Gastroesophageal sphincter (tissue), 4 donors: Measurements from ENCODE around the gene CHTF18. TPM values are rescaled to one million over a fixed set of nuclear protein-coding genes. Genes with fewer than 3 reads are reported as not detected.

Source experiments
- ATAC-seq: fragments of 150-250 bp; one replicate; pipeline ENCODE4 v1.9.1; 2016; ENCODE audit warnings: mild to moderate bottlenecking, moderate library complexity
- H3K27ac ChIP-seq, 4 donors: fragments of 200-600 bp; sonication (generic) in 3 of 4; 1 replicate in 3 of 4; 2 replicates in 1 of 4; pipeline ENCODE4 v1.5.1; 2016 to 2019
- H3K27me3 ChIP-seq: fragments of 200-600 bp; sonication (generic); one replicate; pipeline ENCODE4 v1.5.1; 2019
- H3K36me3 ChIP-seq, 2 donors: fragments of 200-600 bp; sonication (generic); one replicate each; pipeline ENCODE4 v1.5.1; 2019; ENCODE audit warnings: control low read depth in 1 of 2
- H3K4me1 ChIP-seq, 3 donors: fragments of 200-600 bp; sonication (generic); 1 replicate in 2 of 3; 2 replicates in 1 of 3; pipeline ENCODE4 v1.5.1; 2016 to 2019; ENCODE audit warnings: control low read depth in 2 of 3
- H3K4me3 ChIP-seq, 2 donors: fragments of 200-600 bp; sonication (generic); one replicate each; pipeline ENCODE4 v1.5.1; 2019; ENCODE audit warnings: mild to moderate bottlenecking in 1 of 2, moderate library complexity in 1 of 2
- H3K9me3 ChIP-seq, 3 donors: fragments of 200-600 bp; sonication (generic); one replicate each; pipeline ENCODE4 v1.5.1; 2017 to 2019; ENCODE audit warnings: control low read depth in 2 of 3
- CTCF ChIP-seq, 4 experiments: fragments of 200-600 bp in 2 of 4; fragments of 450-650 bp in 2 of 4; sonication (generic) in 1 of 4; IDR thresholded peaks; one replicate each; pipeline ENCODE4 v1.5.1; 2017 to 2019; ENCODE audit warnings: antibody characterized with exemption in 4 of 4, mild to moderate bottlenecking in 2 of 4, moderate library complexity in 2 of 4
- EP300 ChIP-seq: sonication (generic); formaldehyde crosslinking; IDR thresholded peaks from one replicate; pipeline ENCODE4 v1.6.1; 2017; ENCODE audit warnings: antibody characterized with exemption, mild to moderate bottlenecking
- POLR2A ChIP-seq, 2 donors: fragments of 450-650 bp; IDR thresholded peaks; one replicate each; pipeline ENCODE4 v1.6.1; 2017; ENCODE audit warnings: antibody characterized with exemption in 2 of 2, mild to moderate bottlenecking in 2 of 2, moderate library complexity in 1 of 2
- POLR2AphosphoS5 ChIP-seq: sonication (generic); formaldehyde crosslinking; IDR thresholded peaks from one replicate; pipeline ENCODE4 v1.6.1; 2017; ENCODE audit warnings: antibody characterized with exemption
- WGBS, 2 donors: methylation state at CpG; one replicate each; pipeline ENCODE4 v1.1.5; 2018; ENCODE audit warnings: low coverage in 1 of 2; 5-methylcytosine and 5-hydroxymethylcytosine counted together
- total RNA-seq, 4 donors: library from RNA; depleted of rRNA; stranded (reverse); fragments of >200 nt; gene quantifications; one replicate each; pipeline ENCODE4 v1.1.0, GENCODE V29; 2016

The CHTF18 gene
- total RNA-seq, 4 donors from 2014 or later = 4.6 to 10.9 (median 8.3) TPM

- Histone ChIP-seq H3K9me3 (peaks cover 0 to 10% (median 0%) of the 10 kb centered on the region in 3 donors), H3K4me1 (peaks cover 0 to 15% (median 12%) of the 10 kb centered on the region in 3 donors), H3K27me3 (peaks cover 98% of the 10 kb centered on the region), H3K4me3 (no peak overlapping the region), H3K27ac (no peak overlapping the region), H3K36me3 (no peaks in the 10 kb centered on the region)
- no peak for ATAC-seq
- WGBS, 2 donors = 67% methylated on average over 7 of the region's 9 CpGs; no CpG with 5 or more reads in 1 of the 2 donors
- no peak for TF ChIP-seq POLR2AphosphoS5
Measured at GRCh38 chr16:814974-815373, 26.6 kb downstream of the CHTF18 start.

GRCh38 chr16:815861-816260 is 27.4 kb downstream of the CHTF18 start:
- TF ChIP-seq POLR2A (IDR thresholded peaks at IDR 0.05) = no peak
- no peak for TF ChIP-seq EP300
- no peak for TF ChIP-seq POLR2AphosphoS5
- Histone ChIP-seq H3K4me3 (no peak overlapping the region), H3K4me1 (peaks cover 0 to 15% (median 12%) of the 10 kb centered on the region in 3 donors), H3K9me3 (peaks cover 0 to 10% (median 0%) of the 10 kb centered on the region in 3 donors), H3K27ac (no peak overlapping the region), H3K27me3 (peaks cover 98% of the 10 kb centered on the region), H3K36me3 (no peaks in the 10 kb centered on the region)
- ATAC-seq = no peak
- 86% methylated on average over 11 of the region's 15 CpGs; no CpG with 5 or more reads in 1 of the 2 donors for WGBS, 2 donors

GRCh38 chr16:817001-817906 is 28.8 kb downstream of the CHTF18 start:
- TF ChIP-seq CTCF (IDR thresholded peaks at IDR 0.05) (no peak), EP300 (no peak), POLR2A (IDR thresholded peaks at IDR 0.05) (no peak), POLR2AphosphoS5 (no peak)
- Histone ChIP-seq H3K27ac (no peak overlapping the region), H3K9me3 (peaks cover 0 to 5% (median 0%) of the 10 kb centered on the region in 3 donors), H3K4me3 (no peak overlapping the region), H3K4me1 (peaks cover 0 to 15% (median 12%) of the 10 kb centered on the region in 3 donors), H3K27me3 (peaks cover 98% of the 10 kb centered on the region), H3K36me3 (no peaks in the 10 kb centered on the region)
- 26 to 41% methylated on average over 2 to 18 of the region's 71 CpGs for WGBS, 2 donors
- ATAC-seq = no peak

GRCh38 chr16:818132-818531 is 29.7 kb downstream of the CHTF18 start:
- peaks cover 98% of the 10 kb centered on the region for H3K27me3 ChIP-seq
- H3K36me3 ChIP-seq = no peaks in the 10 kb centered on the region
- H3K27ac ChIP-seq = no peak overlapping the region
- 67% methylated on average over 3 of the region's 8 CpGs; no CpG with 5 or more reads in 1 of the 2 donors for WGBS, 2 donors
- no peak for TF ChIP-seq CTCF (IDR thresholded peaks at IDR 0.05)
- no peak for TF ChIP-seq EP300
- TF ChIP-seq POLR2A (IDR thresholded peaks at IDR 0.05) = no peak
- TF ChIP-seq POLR2AphosphoS5 = no peak
- no peak overlapping the region for H3K4me3 ChIP-seq
- no peak for ATAC-seq
- no peaks in the 10 kb centered on the region for H3K9me3 ChIP-seq
- H3K4me1 ChIP-seq = peaks cover 0 to 13% (median 10%) of the 10 kb centered on the region in 3 donors

- H3K4me1 ChIP-seq = peaks cover 0 to 9% (median 6%) of the 10 kb centered on the region in 3 donors
- WGBS, 2 donors = 48 to 66% methylated on average over 2 of the region's 2 CpGs
- TF ChIP-seq POLR2AphosphoS5 = no peak
- TF ChIP-seq EP300 = no peak
- no peak for TF ChIP-seq CTCF (IDR thresholded peaks at IDR 0.05)
- TF ChIP-seq POLR2A (IDR thresholded peaks at IDR 0.05) = no peak
- H3K9me3 ChIP-seq = no peaks in the 10 kb centered on the region
- H3K27me3 ChIP-seq = peaks cover 98% of the 10 kb centered on the region
- no peak overlapping the region for H3K4me3 ChIP-seq
- H3K36me3 ChIP-seq = no peaks in the 10 kb centered on the region
- no peak for ATAC-seq
- no peak overlapping the region for H3K27ac ChIP-seq
Measured at GRCh38 chr16:818592-818991, 30.2 kb downstream of the CHTF18 start.
